ENCODE data around the gene TMEM52.

Gene TMEM52

DNA sequence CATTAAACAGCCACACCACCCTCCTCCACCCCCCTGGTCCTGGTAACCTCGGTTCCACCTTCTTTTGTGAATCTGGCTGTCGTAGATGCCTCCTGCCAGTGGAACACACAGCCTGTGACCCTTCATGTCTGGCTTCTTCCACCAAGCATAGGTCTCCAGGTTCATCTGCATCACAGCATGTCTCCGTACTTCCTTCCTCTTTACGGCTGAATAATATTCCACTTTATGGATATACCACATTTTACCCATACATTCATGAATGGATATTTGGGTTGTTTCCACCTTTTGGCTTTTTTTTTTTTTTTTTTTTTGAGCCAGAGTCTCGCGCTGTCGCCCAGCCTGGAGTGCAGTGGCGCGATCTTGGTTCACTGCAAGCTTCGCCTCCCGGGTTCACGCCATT lies 15.9 kb downstream of the TMEM52 start:
- TF ChIP-seq, protein P1, sequence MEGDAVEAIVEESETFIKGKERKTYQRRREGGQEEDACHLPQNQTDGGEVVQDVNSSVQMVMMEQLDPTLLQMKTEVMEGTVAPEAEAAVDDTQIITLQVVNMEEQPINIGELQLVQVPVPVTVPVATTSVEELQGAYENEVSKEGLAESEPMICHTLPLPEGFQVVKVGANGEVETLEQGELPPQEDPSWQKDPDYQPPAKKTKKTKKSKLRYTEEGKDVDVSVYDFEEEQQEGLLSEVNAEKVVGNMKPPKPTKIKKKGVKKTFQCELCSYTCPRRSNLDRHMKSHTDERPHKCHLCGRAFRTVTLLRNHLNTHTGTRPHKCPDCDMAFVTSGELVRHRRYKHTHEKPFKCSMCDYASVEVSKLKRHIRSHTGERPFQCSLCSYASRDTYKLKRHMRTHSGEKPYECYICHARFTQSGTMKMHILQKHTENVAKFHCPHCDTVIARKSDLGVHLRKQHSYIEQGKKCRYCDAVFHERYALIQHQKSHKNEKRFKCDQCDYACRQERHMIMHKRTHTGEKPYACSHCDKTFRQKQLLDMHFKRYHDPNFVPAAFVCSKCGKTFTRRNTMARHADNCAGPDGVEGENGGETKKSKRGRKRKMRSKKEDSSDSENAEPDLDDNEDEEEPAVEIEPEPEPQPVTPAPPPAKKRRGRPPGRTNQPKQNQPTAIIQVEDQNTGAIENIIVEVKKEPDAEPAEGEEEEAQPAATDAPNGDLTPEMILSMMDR (IDR thresholded peaks at IDR 0.05; ENCODE audit: low read depth, low read length, missing control alignments): no peak
- in situ Hi-C loops (cut with HindIII; ENCODE audit: low sequenced_read_pairs): no loop called here
- H3K4me3 ChIP-seq (ENCODE audit: low read depth, low read length): no peak overlapping the region
- no peak for DNase-seq (ENCODE audit: low read depth)

GRCh38 chr1:1901641-1902294 lies 17.3 kb downstream of the TMEM52 start:
- no peak for DNase-seq (ENCODE audit: low read depth)
- H3K4me3 ChIP-seq (ENCODE audit: low read depth, low read length): no peak overlapping the region
- TF ChIP-seq, protein P1 (IDR thresholded peaks at IDR 0.05; ENCODE audit: low read depth, low read length, missing control alignments): no peak
- in situ Hi-C loops (cut with HindIII; ENCODE audit: low sequenced_read_pairs): no loop called here

DNA sequence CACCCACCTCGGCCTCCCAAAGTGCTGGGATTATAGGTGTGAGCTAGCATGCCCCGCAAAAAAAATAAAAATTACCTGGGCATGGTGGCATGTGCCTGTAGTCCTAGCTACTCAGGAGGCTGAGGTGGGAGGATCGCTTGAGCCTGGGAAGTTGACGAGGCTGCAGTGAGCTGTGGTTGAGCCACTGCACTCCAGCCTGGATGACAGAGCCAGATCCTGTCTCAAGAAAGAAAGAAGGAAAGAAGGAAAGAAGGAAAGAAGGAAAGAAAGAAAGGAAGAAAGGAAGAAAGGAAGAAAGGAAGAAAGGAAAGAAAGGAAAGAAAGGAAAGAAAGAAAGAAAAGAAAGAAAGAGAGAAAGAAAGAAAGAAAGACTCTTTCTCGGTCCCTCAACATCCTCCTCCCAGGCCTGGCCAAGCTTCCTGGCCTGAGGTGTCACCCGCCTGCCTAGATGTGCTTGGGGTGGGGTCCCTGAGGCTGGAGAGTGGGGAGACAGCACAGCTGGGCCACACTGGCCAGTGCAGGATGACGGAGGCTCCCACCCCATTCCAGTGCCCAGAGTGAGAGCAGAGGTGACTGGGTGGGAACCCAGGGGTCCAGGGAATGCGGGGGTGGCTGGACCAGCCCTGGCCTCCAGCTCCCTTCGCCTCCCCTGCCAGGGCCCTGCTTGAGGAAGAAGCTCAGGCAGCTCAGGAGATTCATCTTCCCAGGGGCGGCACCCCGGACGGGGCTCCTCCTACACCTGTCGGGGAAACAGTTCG lies 18.0 kb downstream of the TMEM52 start:
- H3K4me3 ChIP-seq (ENCODE audit: low read depth, low read length): no peak overlapping the region
- no peak for DNase-seq (ENCODE audit: low read depth)
- in situ Hi-C loops (cut with HindIII; ENCODE audit: low sequenced_read_pairs): no loop called here
- TF ChIP-seq, protein P1 (IDR thresholded peaks at IDR 0.05; ENCODE audit: low read depth, low read length, missing control alignments): no peak

DNA sequence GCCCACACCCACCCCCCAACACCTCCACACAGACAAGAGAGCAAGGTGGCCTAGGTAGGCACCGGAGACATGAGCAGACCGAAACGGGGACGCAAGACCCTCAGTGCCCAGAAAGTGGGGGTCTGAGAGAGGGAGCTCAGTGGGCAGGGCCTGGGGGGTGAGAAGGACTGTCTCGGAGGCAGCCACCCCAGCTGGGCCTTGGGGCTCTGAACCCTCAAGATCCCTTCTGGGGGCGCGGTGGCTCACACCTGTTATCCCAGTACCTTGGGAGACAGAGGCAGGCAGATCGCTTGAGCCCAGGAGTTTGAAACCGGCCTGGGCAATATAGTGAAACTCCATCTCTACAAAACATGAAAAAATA lies 19.1 kb downstream of the TMEM52 start:
- in situ Hi-C loops (cut with HindIII; ENCODE audit: low sequenced_read_pairs): no loop called here
- no peak overlapping the region for H3K4me3 ChIP-seq (ENCODE audit: low read depth, low read length)
- TF ChIP-seq, protein P1 (IDR thresholded peaks at IDR 0.05; ENCODE audit: low read depth, low read length, missing control alignments): no peak
- DNase-seq (ENCODE audit: low read depth): no peak

- DNase-seq (ENCODE audit: low read depth): no peak
- no peak overlapping the region for H3K4me3 ChIP-seq (ENCODE audit: low read depth, low read length)
- TF ChIP-seq, protein P1 (IDR thresholded peaks at IDR 0.05; ENCODE audit: low read depth, low read length, missing control alignments): no peak
- in situ Hi-C loops (cut with HindIII; ENCODE audit: low sequenced_read_pairs): no loop called here
Observed at GRCh38 chr1:1899266-1899966, 19.7 kb downstream of the TMEM52 start.

- in situ Hi-C loops (cut with HindIII; ENCODE audit: low sequenced_read_pairs): no loop called here
- no peak overlapping the region for H3K4me3 ChIP-seq (ENCODE audit: low read depth, low read length)
- no peak for DNase-seq (ENCODE audit: low read depth)
- TF ChIP-seq, protein P1 (IDR thresholded peaks at IDR 0.05; ENCODE audit: low read depth, low read length, missing control alignments): no peak
Observed at GRCh38 chr1:1898246-1898933, 20.7 kb downstream of the TMEM52 start.

Measured in astrocyte of the cerebellum (primary cell).